Measurements from ENCODE around the gene TTC9.
A peak's percentile ranks its signal among the peaks of the same experiment; 100 is the strongest.

TTC9 gene

DNA sequence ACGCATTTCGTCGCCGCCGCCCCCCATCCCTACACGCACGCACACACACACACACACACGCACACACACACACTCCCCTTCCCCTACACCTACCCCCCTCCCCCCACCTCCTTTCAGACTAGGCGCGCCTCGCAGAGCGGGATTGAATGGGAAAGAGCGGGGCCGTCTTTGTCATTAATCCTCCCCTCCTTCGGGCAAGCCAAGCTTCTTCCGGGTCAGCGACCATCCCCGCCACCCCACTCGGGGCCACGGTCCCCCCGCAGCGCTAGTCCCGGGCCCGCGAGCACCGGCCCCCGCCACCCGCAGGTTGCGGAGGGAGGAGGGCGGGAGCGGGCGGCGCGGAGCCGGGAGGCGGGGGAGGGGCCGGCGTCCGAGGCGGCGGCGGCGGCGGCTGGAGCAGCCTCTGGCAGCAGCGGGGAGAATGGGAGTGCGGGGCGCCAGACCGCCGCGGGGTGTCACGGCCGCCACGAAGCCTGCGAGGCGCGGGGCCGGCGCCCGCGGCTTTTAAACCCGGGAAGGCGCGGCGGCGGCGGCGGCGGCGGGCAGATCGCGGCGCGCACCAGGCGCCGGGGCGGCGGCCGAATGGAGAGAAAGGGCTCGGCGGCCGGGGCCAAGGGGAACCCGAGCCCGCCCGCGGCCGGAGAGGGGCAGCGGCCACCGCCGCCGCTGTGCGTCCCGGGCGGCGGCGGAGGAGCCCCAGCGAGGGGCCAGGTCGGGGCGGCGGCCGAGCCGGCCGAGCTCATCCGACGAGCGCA, at the start of gene TTC9:
Gene TTC9, plus strand, starts transcription at position 369 of the 755 bp plus-strand sequence. Its CDS starts 214 bp downstream, at position 583.
- peak; percentile 25 for DNase-seq

- DNase-seq: no peak
Measured at GRCh38 chr14:70594461-70594860, 47.3 kb upstream of the TTC9 start.

GRCh38 chr14:70595443-70596185, 46.1 kb upstream of the TTC9 start:
- DNase-seq: no peak

GRCh38 chr14:70597731-70598130, 44.0 kb upstream of the TTC9 start:
- no peak for DNase-seq

DNA sequence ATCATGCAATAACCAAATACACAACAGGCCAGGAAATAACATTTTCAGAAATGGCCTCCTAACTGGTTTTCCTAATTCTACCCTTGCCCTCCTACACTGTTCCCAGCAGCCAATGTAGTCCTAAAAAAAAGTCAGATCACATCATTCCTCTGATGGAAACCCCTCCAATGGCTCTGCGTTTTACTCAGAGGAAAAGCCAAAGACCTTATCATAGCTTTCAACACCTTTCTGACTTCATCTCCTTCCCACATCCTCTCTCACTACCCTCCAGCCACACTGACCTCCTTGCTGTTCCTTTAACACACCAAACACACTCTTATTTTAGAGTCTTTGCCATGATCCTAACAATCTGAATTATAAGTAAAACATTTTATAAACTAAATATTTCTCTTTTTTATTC, 42.4 kb upstream of the TTC9 start:
- no peak for DNase-seq

DNA sequence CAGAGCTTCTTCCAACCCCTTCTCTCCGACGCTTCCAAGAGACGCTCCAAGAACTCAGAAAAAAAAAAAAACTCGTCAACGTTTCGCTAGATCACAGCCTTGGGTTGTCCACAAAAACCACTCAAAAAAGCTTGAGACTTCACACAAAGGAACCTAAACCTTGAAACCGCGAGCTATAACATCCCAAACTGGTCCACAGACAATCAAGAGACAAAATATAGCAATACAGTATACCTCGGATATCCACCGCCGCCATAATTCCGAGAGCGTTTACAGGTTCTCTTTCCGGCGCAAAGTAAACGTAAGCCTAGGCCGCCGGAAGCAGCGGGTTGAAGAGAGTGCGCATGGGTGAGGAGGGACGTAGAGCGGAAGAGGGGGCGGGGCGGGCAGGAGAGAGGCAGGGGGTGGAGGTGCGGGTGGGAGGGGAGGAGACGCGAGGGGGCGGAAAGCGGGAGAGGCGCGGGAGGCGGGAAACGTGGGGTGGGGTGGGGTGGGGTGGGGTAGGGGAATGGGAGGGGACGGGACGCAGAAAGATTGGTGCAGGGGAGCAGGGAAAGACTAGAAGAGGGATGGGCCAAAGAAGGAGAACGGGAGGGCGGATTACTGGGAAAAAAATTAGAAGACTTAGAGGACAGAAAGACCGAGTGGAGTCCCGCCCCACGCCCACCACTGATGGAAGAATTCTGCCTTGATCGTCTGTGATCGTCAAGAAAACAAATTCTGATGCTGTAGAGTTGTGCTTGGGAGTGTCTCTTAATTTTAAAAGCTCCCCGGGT, 41.1 kb upstream of the TTC9 start, which contains the start of gene MED6:
Gene MED6, minus strand, starts transcription at position 274 of the 776 bp plus-strand sequence. Its CDS starts 18 bp downstream, at position 256.
- peak; percentile 87 for DNase-seq

GRCh38 chr14:70601162-70601561, 40.6 kb upstream of the TTC9 start:
- DNase-seq: no peak

- DNase-seq: no peak
Measured at GRCh38 chr14:70602254-70602653, 39.5 kb upstream of the TTC9 start.

- no peak for DNase-seq
Measured at GRCh38 chr14:70611216-70611615, 30.5 kb upstream of the TTC9 start.

DNA sequence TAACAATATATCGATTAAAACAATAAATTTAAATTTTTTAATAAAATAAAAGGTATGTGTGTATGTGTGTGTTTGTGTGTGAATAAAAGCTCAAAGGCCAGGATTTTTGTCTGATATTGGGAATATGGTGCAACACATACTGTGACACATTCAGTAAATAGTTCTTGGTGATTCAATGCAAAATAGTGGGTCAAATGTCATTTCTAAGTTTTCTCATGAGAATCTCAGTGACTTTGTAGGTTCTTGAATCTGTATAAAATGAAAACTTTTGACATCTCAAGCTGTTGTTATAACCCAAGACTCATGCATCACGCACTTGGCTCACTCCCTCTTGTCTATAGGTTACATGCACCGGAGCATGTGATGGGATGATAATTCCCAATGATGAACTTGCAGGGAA, 25.1 kb upstream of the TTC9 start:
- DNase-seq: no peak

DNA sequence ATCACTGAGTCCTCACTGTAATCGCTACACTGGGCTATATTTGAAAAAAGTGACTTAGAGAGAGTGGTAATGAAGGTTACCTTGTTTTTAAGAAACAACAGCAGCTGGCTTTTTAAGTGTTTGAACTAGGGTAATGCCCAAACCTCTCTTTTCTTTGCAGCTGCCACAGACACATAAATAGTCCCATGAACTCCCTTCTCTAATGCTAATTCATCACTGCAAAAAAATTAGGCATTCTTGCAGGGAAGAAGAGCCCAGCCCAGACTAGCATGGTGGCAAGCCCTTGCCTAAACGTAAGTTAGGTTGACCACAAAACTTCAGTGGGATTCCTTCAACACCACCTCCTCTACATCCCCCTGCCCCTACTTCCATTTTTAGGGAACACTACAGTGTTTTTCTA, 23.4 kb upstream of the TTC9 start:
- no peak for DNase-seq

DNA sequence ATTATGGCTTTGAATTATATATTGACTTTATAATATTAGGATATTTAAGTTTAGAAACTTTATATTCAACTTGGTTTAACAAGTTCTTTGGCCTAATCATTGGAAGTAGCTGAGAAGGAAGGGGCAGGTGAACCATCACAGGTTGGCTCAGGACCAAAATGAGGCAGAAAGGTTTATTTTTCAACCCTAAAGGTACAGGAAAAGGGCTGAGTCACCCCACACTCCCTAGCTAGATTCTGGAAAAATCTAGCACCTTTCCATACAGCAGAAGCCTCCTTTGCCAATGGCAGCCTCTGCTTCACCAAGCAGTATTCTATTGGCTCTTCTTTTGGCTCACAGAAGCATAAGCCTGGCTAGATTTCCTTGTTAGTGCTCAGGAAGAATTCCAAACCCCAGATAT, 22.0 kb upstream of the TTC9 start:
- no peak for DNase-seq

DNA sequence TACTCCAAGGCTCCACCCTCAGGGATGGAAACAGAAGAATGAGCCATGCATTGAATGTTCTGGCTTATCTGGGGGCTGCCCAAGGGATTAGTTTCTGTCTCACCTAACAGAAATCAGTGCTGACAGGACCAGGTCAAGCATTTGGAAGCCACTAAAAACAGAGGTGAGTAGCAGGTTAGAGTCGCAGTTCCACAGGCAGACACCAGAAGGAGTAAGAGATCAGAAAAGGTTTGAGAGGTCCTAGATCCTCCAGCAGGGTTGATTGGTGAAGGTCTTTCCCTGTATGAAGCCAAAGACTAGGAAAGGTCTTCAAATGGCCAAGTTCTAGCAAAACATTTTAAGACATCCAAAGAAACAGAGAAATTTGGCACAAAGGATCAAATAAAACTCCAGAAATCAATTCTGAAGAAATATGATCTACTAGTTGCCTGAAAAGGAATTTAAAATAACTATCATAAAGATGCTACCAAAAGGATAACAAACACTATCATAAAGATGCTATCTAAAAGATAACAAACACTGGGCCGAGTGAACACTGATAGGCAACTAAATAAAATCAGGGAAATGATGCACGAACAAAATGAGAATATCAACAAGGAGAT, 19.5 kb upstream of the TTC9 start:
- peak; percentile 50 for DNase-seq

- no peak for DNase-seq
Measured at GRCh38 chr14:70624972-70625371, 16.7 kb upstream of the TTC9 start.

- DNase-seq: no peak
Measured at GRCh38 chr14:70631948-70632347, 9.8 kb upstream of the TTC9 start.

- DNase-seq: no peak
Measured at GRCh38 chr14:70635971-70636595, 5.6 kb upstream of the TTC9 start.

- no peak for DNase-seq
Measured at GRCh38 chr14:70638416-70638815, 3.3 kb upstream of the TTC9 start.

DNA sequence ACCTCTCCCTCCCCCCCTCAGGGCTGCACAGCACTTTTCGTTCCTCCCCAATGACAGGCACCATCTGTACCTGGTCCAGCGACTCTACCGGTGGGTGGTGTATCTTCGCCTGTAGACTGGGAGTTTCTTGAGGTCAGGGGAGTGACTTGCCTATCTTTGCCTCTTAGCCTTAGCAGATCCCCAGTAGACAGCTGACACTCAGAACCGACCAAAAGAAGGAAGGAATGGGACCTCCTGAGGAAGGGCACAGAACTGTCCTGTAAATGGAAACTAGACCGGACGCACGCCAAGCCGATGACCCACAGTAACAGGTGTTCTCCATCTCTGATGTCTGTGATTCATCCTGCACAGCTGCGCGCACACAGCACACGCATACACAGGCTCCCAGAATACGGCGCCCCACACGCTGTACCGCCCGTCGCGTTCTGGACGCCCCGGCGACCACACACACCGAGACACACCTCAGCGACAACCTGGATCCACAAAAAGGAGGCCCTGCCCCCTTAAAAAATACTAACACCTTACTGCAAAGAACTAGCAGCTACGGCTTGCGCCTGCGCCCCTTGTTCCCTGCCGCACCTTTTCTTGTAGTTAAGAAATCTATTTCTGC, 673 bp upstream of the TTC9 start:
- peak; percentile 44 for DNase-seq

GRCh38 chr14:70642303-70643235, 853 bp downstream of the TTC9 start:
- peak; percentile 30 for DNase-seq

DNA sequence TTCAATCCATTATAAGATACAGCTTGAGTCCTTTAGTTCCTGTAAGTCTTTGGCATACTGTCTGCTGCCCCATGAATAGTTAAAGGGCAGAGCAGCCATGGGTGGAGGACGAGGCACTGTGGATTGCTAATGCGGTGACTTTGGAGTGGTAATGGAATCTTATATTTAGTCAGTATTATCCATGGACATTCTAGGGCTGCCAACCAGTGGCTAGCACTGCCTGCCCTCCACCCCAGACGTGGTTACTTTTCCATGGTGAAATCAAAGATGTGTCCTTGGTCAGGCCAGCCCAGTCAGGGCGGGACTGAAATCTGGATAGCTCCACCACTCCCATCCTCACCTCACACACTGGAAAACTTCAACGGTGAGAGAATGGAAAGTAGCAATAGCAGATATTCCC, 2.3 kb downstream of the TTC9 start:
- no peak for DNase-seq

DNA sequence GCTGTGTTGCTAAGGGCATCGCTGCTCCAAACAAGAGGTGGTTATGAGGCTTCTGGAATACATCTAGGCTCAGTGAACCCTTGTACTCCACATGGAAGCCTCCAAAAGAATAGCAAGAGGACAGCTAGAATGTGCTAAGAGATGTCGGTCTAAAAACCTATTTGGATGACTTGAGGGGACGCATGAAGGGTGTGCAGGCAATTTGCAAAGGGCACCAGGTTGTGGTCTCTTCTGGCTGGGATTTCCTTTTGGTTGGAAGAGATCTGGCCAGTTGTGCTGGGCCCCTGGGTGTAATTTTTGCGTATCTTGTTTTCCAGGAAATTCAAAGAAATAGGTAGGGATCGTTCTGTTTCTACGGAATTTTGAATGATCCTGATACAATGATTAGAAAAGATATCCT, 4.2 kb downstream of the TTC9 start:
- DNase-seq: no peak
